K562 (cell line): Measurements from ENCODE around the gene NACC1. TPM values are rescaled to one million over a fixed set of nuclear protein-coding genes. Genes with fewer than 3 reads are reported as not detected.

Source experiments
- HMGN3 ChIP-seq: IDR thresholded peaks from 2 replicates; pipeline ENCODE4 v1.6.1; 2011; ENCODE audit warnings: borderline replicate concordance, low read depth, mild to moderate bottlenecking, mixed read lengths, low read length; ENCODE audit not compliant: insufficient read length; ENCODE audit errors: extremely low read depth
- JUN ChIP-seq, 2 experiments: sonication (generic) in 1 of 2; formaldehyde crosslinking in 1 of 2; IDR thresholded peaks; 2 replicates each; pipeline versions ENCODE4 v1.6.1 to v1.8.0; 2012 to 2022; ENCODE audit warnings: borderline replicate concordance in 2 of 2, mild to moderate bottlenecking in 2 of 2, improper control_type of control experiment in 1 of 2, low read depth in 1 of 2, low read length in 1 of 2, missing genetic modification reagents in 1 of 2
- KAT2B ChIP-seq: IDR thresholded peaks from one replicate; pipeline ENCODE4 v1.6.1; 2012; ENCODE audit warnings: low read depth, mild to moderate bottlenecking, control low read depth, inconsistent platforms, low read length, moderate library complexity
- PCBP2 ChIP-seq: fragments of 200-400 bp; formaldehyde crosslinking; IDR thresholded peaks from 2 replicates; pipeline ENCODE4 v1.6.1; 2018; ENCODE audit warnings: low read length, low read depth, mild to moderate bottlenecking, moderate library complexity; ENCODE audit not compliant: poor library complexity, severe bottlenecking
- SMARCC2 ChIP-seq: fragments of 450-650 bp; IDR thresholded peaks from 2 replicates; pipeline ENCODE4 v1.6.1; 2017; ENCODE audit warnings: antibody characterized with exemption, moderate library complexity, mild to moderate bottlenecking, low read depth
- SPI1 ChIP-seq: IDR thresholded peaks from 2 replicates; pipeline ENCODE4 v1.6.1; 2011; ENCODE audit warnings: low read depth, low read length, control low read depth, borderline replicate concordance
- WHSC1 ChIP-seq: IDR thresholded peaks from one replicate; pipeline ENCODE4 v1.6.1; 2012; ENCODE audit warnings: low read length, control low read depth, inconsistent platforms
- polyA plus RNA-seq, 8 experiments: library from polyadenylated mRNA; depleted of rRNA in 4 of 8; stranded (reverse) in 5 of 8; unstranded in 3 of 8; fragments of >200 nt; fragmentation: Nextera tagmentation in 2 of 8; fragmentation: Illumina TruSeq in 1 of 8; extraction: Ambion mirVana in 2 of 8; extraction: Trizol in 1 of 8; gene quantifications; 2 replicates each; pipeline versions ENCODE4 v1.2.1 to v1.2.3, GENCODE V29; 2011 to 2014; ENCODE audit warnings: inconsistent platforms in 1 of 8, missing spikeins in 1 of 8
- total RNA-seq, 7 experiments: library from RNA; depleted of rRNA in 6 of 7; stranded (reverse); fragments of >200 nt in 6 of 7; fragmentation: Illumina TruSeq in 2 of 7; extraction: Trizol in 2 of 7; gene quantifications; 2 replicates each; pipeline versions ENCODE4 v1.2.1 to v1.2.3, GENCODE V29; 2011 to 2021; ENCODE audit warnings: low replicate concordance in 1 of 7
- TF ChIP-seq, protein P1 (sequence below), 2 experiments: fragments of 450-650 bp in 1 of 2; sonication (generic) in 1 of 2; formaldehyde crosslinking in 1 of 2; IDR thresholded peaks; 2 replicates each; pipeline versions ENCODE4 v1.7.1 to v1.9.0; 2016 to 2022; ENCODE audit warnings: inconsistent platforms in 1 of 2, mild to moderate bottlenecking in 1 of 2, missing genetic modification reagents in 1 of 2
- TF ChIP-seq, protein P2 (sequence below): fragments of 450-650 bp; formaldehyde crosslinking; IDR thresholded peaks from 2 replicates; pipeline ENCODE4 v1.4.0; 2020; ENCODE audit warnings: mild to moderate bottlenecking
- TF ChIP-seq, protein P3 (sequence below): sonication (generic); formaldehyde crosslinking; IDR thresholded peaks from 2 replicates; pipeline ENCODE4 v1.8.0; 2023; ENCODE audit warnings: mild to moderate bottlenecking, missing genetic modification reagents

The NACC1 gene
- total and polyA plus RNA-seq, 9 of the 15 experiments (the other 6 are each of a cell fraction or from before 2014, with no cell fraction given): 0.04 to 96.6 (median 25.8) TPM

DNA sequence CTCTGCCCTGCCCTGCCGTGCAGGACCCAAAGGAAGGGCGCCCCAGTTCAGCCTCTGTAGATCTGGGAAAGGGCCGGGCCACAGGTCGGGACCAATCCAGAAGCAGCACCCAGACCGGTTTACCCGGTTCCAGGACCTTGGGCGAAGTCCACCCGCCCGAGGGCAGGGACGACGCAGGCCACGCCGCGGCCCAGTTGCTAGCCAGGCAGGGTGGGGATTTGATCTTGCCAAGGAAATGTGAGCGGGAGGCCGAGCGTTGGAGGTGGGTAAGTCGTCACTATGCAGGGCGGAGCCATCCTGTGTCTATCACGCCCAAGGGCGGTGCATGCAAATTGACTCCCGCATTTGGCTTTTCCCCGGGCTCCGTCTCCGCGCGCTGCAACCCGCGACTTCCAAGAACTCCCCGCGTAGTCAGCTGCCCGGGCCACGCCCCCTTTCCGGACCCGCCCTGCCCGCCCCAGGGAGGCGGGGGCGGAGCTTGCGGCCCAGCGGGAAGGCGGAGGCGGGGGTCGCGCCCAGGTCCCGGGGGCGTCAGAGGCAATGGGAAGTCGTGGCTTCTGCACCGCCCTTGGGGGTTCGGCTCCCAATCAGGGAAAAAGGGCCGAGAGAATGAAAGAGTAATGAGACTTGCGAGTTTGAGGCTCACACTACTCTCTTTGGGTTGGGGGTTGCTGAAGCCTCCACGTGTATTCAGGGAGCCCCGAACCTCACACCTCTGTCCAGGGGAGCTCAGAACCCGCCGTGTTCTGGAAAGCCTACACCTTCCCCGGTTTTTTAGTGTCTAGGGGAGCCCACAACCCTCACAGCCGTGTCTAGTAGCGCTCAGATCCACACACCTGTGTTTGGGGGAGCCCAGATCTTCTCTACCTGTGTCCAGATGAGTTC, 44.9 kb downstream of the NACC1 start (continued):
- TF ChIP-seq KAT2B (no peak), PCBP2 (no peak), WHSC1 (no peak), JUN (IDR thresholded peaks at IDR 0.05; ENCODE audit: borderline replicate concordance, low read depth, low read length) (peak; percentile 24; the same call in 1 of the 2 replicates), JUN (CRISPR knock-in tag; IDR thresholded peaks at IDR 0.05; ENCODE audit: borderline replicate concordance) (no peak; the same call in 1 of the 2 replicates), SMARCC2 (no peak), SPI1 (0 out of 2 replicates have a peak, but pooled peaks have one; percentile 2), HMGN3 (peak; percentile 97)
- TF ChIP-seq, protein P1, sequence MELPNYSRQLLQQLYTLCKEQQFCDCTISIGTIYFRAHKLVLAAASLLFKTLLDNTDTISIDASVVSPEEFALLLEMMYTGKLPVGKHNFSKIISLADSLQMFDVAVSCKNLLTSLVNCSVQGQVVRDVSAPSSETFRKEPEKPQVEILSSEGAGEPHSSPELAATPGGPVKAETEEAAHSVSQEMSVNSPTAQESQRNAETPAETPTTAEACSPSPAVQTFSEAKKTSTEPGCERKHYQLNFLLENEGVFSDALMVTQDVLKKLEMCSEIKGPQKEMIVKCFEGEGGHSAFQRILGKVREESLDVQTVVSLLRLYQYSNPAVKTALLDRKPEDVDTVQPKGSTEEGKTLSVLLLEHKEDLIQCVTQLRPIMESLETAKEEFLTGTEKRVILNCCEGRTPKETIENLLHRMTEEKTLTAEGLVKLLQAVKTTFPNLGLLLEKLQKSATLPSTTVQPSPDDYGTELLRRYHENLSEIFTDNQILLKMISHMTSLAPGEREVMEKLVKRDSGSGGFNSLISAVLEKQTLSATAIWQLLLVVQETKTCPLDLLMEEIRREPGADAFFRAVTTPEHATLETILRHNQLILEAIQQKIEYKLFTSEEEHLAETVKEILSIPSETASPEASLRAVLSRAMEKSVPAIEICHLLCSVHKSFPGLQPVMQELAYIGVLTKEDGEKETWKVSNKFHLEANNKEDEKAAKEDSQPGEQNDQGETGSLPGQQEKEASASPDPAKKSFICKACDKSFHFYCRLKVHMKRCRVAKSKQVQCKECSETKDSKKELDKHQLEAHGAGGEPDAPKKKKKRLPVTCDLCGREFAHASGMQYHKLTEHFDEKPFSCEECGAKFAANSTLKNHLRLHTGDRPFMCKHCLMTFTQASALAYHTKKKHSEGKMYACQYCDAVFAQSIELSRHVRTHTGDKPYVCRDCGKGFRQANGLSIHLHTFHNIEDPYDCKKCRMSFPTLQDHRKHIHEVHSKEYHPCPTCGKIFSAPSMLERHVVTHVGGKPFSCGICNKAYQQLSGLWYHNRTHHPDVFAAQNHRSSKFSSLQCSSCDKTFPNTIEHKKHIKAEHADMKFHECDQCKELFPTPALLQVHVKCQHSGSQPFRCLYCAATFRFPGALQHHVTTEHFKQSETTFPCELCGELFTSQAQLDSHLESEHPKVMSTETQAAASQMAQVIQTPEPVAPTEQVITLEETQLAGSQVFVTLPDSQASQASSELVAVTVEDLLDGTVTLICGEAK (IDR thresholded peaks at IDR 0.05): no peak
- TF ChIP-seq, protein P1 (CRISPR knock-in tag; IDR thresholded peaks at IDR 0.05): no peak
- TF ChIP-seq, protein P2, sequence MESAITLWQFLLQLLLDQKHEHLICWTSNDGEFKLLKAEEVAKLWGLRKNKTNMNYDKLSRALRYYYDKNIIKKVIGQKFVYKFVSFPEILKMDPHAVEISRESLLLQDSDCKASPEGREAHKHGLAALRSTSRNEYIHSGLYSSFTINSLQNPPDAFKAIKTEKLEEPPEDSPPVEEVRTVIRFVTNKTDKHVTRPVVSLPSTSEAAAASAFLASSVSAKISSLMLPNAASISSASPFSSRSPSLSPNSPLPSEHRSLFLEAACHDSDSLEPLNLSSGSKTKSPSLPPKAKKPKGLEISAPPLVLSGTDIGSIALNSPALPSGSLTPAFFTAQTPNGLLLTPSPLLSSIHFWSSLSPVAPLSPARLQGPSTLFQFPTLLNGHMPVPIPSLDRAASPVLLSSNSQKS (CRISPR knock-in tag): no peak
- TF ChIP-seq, protein P3, sequence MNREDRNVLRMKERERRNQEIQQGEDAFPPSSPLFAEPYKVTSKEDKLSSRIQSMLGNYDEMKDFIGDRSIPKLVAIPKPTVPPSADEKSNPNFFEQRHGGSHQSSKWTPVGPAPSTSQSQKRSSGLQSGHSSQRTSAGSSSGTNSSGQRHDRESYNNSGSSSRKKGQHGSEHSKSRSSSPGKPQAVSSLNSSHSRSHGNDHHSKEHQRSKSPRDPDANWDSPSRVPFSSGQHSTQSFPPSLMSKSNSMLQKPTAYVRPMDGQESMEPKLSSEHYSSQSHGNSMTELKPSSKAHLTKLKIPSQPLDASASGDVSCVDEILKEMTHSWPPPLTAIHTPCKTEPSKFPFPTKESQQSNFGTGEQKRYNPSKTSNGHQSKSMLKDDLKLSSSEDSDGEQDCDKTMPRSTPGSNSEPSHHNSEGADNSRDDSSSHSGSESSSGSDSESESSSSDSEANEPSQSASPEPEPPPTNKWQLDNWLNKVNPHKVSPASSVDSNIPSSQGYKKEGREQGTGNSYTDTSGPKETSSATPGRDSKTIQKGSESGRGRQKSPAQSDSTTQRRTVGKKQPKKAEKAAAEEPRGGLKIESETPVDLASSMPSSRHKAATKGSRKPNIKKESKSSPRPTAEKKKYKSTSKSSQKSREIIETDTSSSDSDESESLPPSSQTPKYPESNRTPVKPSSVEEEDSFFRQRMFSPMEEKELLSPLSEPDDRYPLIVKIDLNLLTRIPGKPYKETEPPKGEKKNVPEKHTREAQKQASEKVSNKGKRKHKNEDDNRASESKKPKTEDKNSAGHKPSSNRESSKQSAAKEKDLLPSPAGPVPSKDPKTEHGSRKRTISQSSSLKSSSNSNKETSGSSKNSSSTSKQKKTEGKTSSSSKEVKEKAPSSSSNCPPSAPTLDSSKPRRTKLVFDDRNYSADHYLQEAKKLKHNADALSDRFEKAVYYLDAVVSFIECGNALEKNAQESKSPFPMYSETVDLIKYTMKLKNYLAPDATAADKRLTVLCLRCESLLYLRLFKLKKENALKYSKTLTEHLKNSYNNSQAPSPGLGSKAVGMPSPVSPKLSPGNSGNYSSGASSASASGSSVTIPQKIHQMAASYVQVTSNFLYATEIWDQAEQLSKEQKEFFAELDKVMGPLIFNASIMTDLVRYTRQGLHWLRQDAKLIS (CRISPR knock-in tag): peak; percentile 29
